ENCODE results near the gene ARHGEF10L. TPM values are rescaled to one million over a fixed set of nuclear protein-coding genes. Genes with fewer than 3 reads are reported as not detected.

Gene ARHGEF10L
- total and polyA plus RNA-seq, 2 donors: 1.9 to 11.5 TPM

DNA sequence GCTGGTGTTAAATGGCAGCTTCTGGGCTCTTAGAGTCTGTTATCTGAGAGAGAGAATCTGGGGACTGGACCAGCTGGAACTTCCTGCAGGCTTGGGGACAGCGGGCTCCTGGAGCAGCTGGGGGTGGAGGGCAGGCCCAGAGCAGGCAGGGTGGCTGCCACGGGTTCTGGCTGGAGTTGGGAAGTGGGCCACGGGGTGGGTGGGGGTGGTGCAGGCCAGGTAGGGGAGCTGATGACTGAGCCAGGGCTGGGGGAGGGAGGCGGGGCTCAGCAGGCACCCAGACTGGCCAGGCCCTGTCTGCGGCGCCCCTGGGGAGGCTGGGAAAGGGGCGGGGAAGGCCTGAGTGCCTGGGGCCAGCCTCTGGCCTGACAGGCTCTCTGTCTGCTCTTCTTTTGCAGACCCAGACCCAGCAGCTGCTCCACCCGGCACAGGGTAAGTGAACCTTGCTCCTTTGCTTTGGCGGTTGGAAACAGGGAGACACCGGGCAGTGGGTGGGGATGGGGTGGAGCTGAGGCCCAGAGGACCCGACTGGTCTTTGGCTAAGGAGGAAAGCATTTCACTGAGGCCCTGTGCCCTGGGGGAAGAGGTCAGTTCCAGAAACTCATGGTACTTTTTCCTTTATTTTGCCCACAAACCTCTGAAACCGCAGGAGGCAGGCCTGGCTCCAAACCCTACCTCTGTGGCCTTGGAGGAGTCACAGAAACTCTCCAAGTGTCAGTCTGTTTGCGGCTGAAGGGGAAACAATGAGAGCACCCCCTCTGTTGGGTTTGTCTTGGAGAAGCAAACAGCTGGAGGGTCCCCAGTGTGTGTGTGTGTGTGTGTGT is 48.8 kb downstream of the ARHGEF10L start:
- Histone ChIP-seq H3K36me3 (ENCODE audit: control insufficient read depth in 2 of 2, insufficient read depth in 2 of 2, low read length in 1 of 2) (no peaks in the 10 kb centered on the region), H3K27ac (ENCODE audit: low read depth in 1 of 2, low read length in 1 of 2) (no peak overlapping the region), H3K4me1 (ENCODE audit: control insufficient read depth in 2 of 2, insufficient read depth in 2 of 2, low read length in 2 of 2) (no peaks in the 10 kb centered on the region), H3K9me3 (ENCODE audit: control insufficient read depth in 2 of 2, insufficient read depth in 1 of 2, low read length in 1 of 2) (no peaks in the 10 kb centered on the region), H3K4me3 (ENCODE audit: low read length in 2 of 2) (no peak overlapping the region), H3K27me3 (ENCODE audit: control insufficient read depth in 2 of 2, insufficient read depth in 1 of 2, low read length in 1 of 2) (no peaks in the 10 kb centered on the region)
- DNase-seq (ENCODE audit: low read depth in 6 of 9, low spot score in 9 of 9): no peak
- 77% methylated on average over 13 of the region's 13 CpGs for WGBS

- 77% methylated on average over 7 of the region's 7 CpGs for WGBS
Measured at GRCh38 chr1:17591814-17592430, 52.4 kb downstream of the ARHGEF10L start.

GRCh38 chr1:17594026-17594425 is 54.5 kb downstream of the ARHGEF10L start:
- H3K36me3 ChIP-seq (ENCODE audit: control insufficient read depth in 2 of 2, insufficient read depth in 2 of 2, low read length in 1 of 2): no peaks in the 10 kb centered on the region

More at GRCh38 chr1:17591814-17592430, 52.4 kb downstream of the ARHGEF10L start:
- no peak for DNase-seq (ENCODE audit: low read depth in 6 of 9, low spot score in 9 of 9)
- Histone ChIP-seq H3K4me1 (ENCODE audit: control insufficient read depth in 2 of 2, insufficient read depth in 2 of 2, low read length in 2 of 2) (no peaks in the 10 kb centered on the region), H3K4me3 (ENCODE audit: low read length in 2 of 2) (no peak overlapping the region), H3K36me3 (ENCODE audit: control insufficient read depth in 2 of 2, insufficient read depth in 2 of 2, low read length in 1 of 2) (no peaks in the 10 kb centered on the region), H3K9me3 (ENCODE audit: control insufficient read depth in 2 of 2, insufficient read depth in 1 of 2, low read length in 1 of 2) (no peaks in the 10 kb centered on the region), H3K27me3 (ENCODE audit: control insufficient read depth in 2 of 2, insufficient read depth in 1 of 2, low read length in 1 of 2) (no peaks in the 10 kb centered on the region), H3K27ac (ENCODE audit: low read depth in 1 of 2, low read length in 1 of 2) (no peak overlapping the region)

DNA sequence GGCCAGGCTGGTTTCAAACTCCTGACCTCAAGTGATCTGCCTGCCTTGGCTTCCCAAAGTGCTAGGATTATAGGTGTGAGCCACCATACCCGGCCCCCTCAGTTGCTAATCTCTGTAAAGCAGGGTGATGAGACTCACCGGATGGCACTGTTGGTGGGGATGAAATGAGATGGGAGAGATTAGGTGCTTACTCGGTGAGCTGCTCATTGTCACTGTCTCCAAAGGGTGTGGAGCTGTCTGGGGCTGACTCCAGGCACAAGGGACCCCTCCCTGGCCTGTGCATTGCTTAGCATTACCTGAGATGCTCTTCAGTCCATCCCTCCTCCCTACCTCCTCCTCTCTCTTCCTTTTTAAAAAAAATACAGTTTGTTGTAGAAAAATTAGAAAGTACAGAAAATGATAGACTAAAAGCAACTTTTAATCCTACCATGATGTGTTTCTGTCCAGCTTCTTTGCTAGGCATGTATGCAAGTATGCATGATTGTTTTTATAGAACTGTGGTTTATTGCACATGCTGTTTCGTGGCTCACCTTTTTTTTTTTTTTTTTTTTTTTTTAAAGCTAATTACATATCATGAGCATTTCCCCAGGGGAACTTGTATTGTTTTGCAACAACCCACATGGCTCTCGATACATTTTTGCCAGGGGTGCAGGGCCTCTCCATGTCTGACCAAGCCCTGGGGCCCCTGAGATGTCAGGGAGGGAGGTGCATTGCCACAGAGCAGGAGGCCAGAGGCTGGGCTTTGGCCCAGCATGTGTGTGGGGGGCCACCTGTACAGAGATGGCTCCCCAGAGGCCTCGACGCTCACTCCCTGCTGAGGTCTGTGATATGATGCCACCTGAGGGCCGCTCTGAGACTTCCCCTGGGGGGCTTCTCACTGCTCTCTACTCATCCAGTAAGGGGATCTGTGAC is 55.4 kb downstream of the ARHGEF10L start:
- no peaks in the 10 kb centered on the region for H3K4me1 ChIP-seq (ENCODE audit: control insufficient read depth in 2 of 2, insufficient read depth in 2 of 2, low read length in 2 of 2)
- WGBS: 72% methylated on average over 8 of the region's 8 CpGs
- H3K27ac ChIP-seq (ENCODE audit: low read depth in 1 of 2, low read length in 1 of 2): no peak overlapping the region

More at GRCh38 chr1:17594026-17594425, 54.5 kb downstream of the ARHGEF10L start:
- no peaks in the 10 kb centered on the region for H3K9me3 ChIP-seq (ENCODE audit: control insufficient read depth in 2 of 2, insufficient read depth in 1 of 2, low read length in 1 of 2)
- no peaks in the 10 kb centered on the region for H3K4me1 ChIP-seq (ENCODE audit: control insufficient read depth in 2 of 2, insufficient read depth in 2 of 2, low read length in 2 of 2)
- no peak overlapping the region for H3K27ac ChIP-seq (ENCODE audit: low read depth in 1 of 2, low read length in 1 of 2)
- H3K27me3 ChIP-seq (ENCODE audit: control insufficient read depth in 2 of 2, insufficient read depth in 1 of 2, low read length in 1 of 2): no peaks in the 10 kb centered on the region
- DNase-seq (ENCODE audit: low read depth in 6 of 9, low spot score in 9 of 9): no peak
- WGBS: 96% methylated on average over 5 of the region's 5 CpGs
- no peak overlapping the region for H3K4me3 ChIP-seq (ENCODE audit: low read length in 2 of 2)

GRCh38 chr1:17595602-17595925 is 56.1 kb downstream of the ARHGEF10L start:
- Histone ChIP-seq H3K4me1 (ENCODE audit: control insufficient read depth in 2 of 2, insufficient read depth in 2 of 2, low read length in 2 of 2) (no peaks in the 10 kb centered on the region), H3K36me3 (ENCODE audit: control insufficient read depth in 2 of 2, insufficient read depth in 2 of 2, low read length in 1 of 2) (no peaks in the 10 kb centered on the region), H3K27me3 (ENCODE audit: control insufficient read depth in 2 of 2, insufficient read depth in 1 of 2, low read length in 1 of 2) (no peaks in the 10 kb centered on the region), H3K27ac (ENCODE audit: low read depth in 1 of 2, low read length in 1 of 2) (no peak overlapping the region), H3K9me3 (ENCODE audit: control insufficient read depth in 2 of 2, insufficient read depth in 1 of 2, low read length in 1 of 2) (no peaks in the 10 kb centered on the region), H3K4me3 (ENCODE audit: low read length in 2 of 2) (no peak overlapping the region)
- WGBS: 87% methylated on average over 10 of the region's 10 CpGs
- no peak for DNase-seq (ENCODE audit: low read depth in 6 of 9, low spot score in 9 of 9)

More for the DNA sequence above, 55.4 kb downstream of the ARHGEF10L start:
- no peak for DNase-seq (ENCODE audit: low read depth in 6 of 9, low spot score in 9 of 9)
- Histone ChIP-seq H3K4me3 (ENCODE audit: low read length in 2 of 2) (no peak overlapping the region), H3K9me3 (ENCODE audit: control insufficient read depth in 2 of 2, insufficient read depth in 1 of 2, low read length in 1 of 2) (no peaks in the 10 kb centered on the region), H3K36me3 (ENCODE audit: control insufficient read depth in 2 of 2, insufficient read depth in 2 of 2, low read length in 1 of 2) (no peaks in the 10 kb centered on the region), H3K27me3 (ENCODE audit: control insufficient read depth in 2 of 2, insufficient read depth in 1 of 2, low read length in 1 of 2) (no peaks in the 10 kb centered on the region)

DNA sequence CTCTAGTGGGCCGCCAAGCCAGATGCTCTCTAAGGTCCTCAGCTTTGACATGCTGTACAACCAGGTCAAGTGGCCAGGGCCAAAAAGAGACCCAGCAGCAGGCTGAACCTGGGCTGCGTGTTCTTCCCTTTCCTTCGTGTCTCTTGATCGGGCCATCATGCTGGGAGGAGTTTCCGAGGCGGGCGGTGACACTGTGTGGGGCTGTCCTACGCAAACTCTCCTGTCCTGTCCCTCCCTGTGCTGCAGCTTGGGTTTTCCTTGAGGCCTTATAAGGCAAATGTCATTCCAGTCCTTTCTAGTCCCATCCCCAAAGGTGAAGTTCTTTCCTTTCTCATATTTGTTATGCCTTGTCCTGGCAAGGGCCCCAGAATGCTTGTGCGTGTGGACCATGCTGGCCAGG is 56.7 kb downstream of the ARHGEF10L start:
- no peaks in the 10 kb centered on the region for H3K4me1 ChIP-seq (ENCODE audit: control insufficient read depth in 2 of 2, insufficient read depth in 2 of 2, low read length in 2 of 2)
- H3K9me3 ChIP-seq (ENCODE audit: control insufficient read depth in 2 of 2, insufficient read depth in 1 of 2, low read length in 1 of 2): no peaks in the 10 kb centered on the region
- no peaks in the 10 kb centered on the region for H3K27me3 ChIP-seq (ENCODE audit: control insufficient read depth in 2 of 2, insufficient read depth in 1 of 2, low read length in 1 of 2)
- DNase-seq (ENCODE audit: low read depth in 6 of 9, low spot score in 9 of 9): no peak
- 98% methylated on average over 9 of the region's 9 CpGs for WGBS
- no peaks in the 10 kb centered on the region for H3K36me3 ChIP-seq (ENCODE audit: control insufficient read depth in 2 of 2, insufficient read depth in 2 of 2, low read length in 1 of 2)
- no peak overlapping the region for H3K4me3 ChIP-seq (ENCODE audit: low read length in 2 of 2)
- no peak overlapping the region for H3K27ac ChIP-seq (ENCODE audit: low read depth in 1 of 2, low read length in 1 of 2)

GRCh38 chr1:17596651-17597509 is 57.4 kb downstream of the ARHGEF10L start:
- no peaks in the 10 kb centered on the region for H3K4me1 ChIP-seq (ENCODE audit: control insufficient read depth in 2 of 2, insufficient read depth in 2 of 2, low read length in 2 of 2)
- H3K4me3 ChIP-seq (ENCODE audit: low read length in 2 of 2): no peak overlapping the region
- DNase-seq (ENCODE audit: low read depth in 6 of 9, low spot score in 9 of 9): no peak
- H3K9me3 ChIP-seq (ENCODE audit: control insufficient read depth in 2 of 2, insufficient read depth in 1 of 2, low read length in 1 of 2): no peaks in the 10 kb centered on the region
- WGBS: 84% methylated on average over 19 of the region's 19 CpGs
- H3K36me3 ChIP-seq (ENCODE audit: control insufficient read depth in 2 of 2, insufficient read depth in 2 of 2, low read length in 1 of 2): no peaks in the 10 kb centered on the region
- H3K27me3 ChIP-seq (ENCODE audit: control insufficient read depth in 2 of 2, insufficient read depth in 1 of 2, low read length in 1 of 2): no peaks in the 10 kb centered on the region
- no peak overlapping the region for H3K27ac ChIP-seq (ENCODE audit: low read depth in 1 of 2, low read length in 1 of 2)

GRCh38 chr1:17597651-17598050 is 58.2 kb downstream of the ARHGEF10L start:
- Histone ChIP-seq H3K4me3 (ENCODE audit: low read length in 2 of 2) (no peak overlapping the region), H3K36me3 (ENCODE audit: control insufficient read depth in 2 of 2, insufficient read depth in 2 of 2, low read length in 1 of 2) (no peaks in the 10 kb centered on the region), H3K27me3 (ENCODE audit: control insufficient read depth in 2 of 2, insufficient read depth in 1 of 2, low read length in 1 of 2) (no peaks in the 10 kb centered on the region), H3K9me3 (ENCODE audit: control insufficient read depth in 2 of 2, insufficient read depth in 1 of 2, low read length in 1 of 2) (no peaks in the 10 kb centered on the region), H3K27ac (ENCODE audit: low read depth in 1 of 2, low read length in 1 of 2) (no peak overlapping the region), H3K4me1 (ENCODE audit: control insufficient read depth in 2 of 2, insufficient read depth in 2 of 2, low read length in 2 of 2) (no peaks in the 10 kb centered on the region)
- WGBS: 96% methylated on average over 9 of the region's 9 CpGs
- DNase-seq (ENCODE audit: low read depth in 6 of 9, low spot score in 9 of 9): no peak

All from thymus (tissue), 11 donors.